Stimulated activated CD8-positive, alpha-beta memory T cell treated with anti-CD3 and anti-CD28 coated beads, Interleukin-12 subunit alpha, Interleukin-12 subunit beta, amount 100 ng/mL, for 4 hours (primary cell): ENCODE data around the gene FBXL20.
"Not testable (repeated sequence)": the region's sequence is repeated elsewhere in the genome, so short reads cannot be mapped to it uniquely, and the experiment has no call there.

Experiments used
- DNase-seq: peaks from one replicate; pipeline ENCODE4 v3.0.0-alpha.2; 2020; ENCODE audit warnings: low read depth

FBXL20 gene

DNA sequence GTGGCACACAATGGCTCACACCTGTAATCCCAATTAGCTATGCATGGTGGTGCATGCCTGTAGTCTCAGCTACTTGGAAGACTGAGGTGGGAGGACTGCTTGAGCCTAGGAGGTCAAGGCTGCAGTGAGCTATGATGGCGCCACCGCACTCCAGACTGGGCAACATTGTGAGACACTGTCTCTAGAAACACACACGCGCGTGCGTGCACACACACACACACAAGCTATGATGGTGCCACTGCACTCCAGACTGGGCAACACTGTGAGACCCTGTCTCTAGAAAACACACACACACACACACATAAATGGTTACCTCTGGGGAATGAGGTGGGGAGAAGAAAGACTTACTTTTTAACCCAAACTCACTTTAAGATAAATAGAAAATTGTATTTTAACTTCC is 16.4 kb downstream of the FBXL20 start:
- DNase-seq = no peak

GRCh38 chr17:39380144-39380543 is 21.3 kb downstream of the FBXL20 start:
- no peak for DNase-seq

DNA sequence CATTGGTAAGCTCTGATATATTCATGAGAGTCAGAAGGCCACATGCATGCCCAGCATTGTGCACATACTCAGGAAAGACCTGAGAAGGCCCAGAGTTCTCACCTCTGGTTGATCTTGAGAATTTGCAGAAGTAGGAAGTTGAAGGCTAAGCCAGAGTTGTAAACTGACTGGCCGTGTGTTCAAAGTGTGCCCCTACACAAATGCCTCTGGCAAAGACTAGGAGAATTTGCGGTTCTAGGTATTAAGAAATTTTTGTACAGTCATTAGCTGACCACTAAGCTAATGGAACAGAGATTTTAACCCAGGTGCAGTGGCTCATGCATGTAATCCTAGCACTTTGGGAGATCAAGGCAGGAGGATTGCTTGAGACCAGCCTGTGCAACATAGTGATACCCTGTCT is 25.0 kb downstream of the FBXL20 start:
- DNase-seq = no peak

DNA sequence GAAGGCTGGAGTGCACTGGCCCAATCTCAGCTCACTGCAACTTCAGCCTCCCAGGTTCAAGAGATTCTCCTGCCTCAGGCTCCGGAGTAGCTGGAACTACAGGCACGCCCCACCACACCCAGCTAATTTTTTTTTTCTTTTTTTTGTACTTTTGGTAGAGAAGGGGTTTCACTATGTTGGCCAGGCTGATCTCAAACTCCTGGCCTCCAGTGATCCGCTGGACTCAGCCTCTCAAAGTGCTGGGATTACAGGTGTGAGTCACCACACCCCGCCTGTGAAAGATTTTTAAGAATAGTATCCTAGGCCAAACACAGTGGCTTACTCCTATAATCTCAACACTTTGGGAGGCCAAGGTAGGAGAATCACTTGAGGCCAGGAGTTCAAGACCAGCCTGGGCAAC is 33.6 kb downstream of the FBXL20 start:
- not testable (repeated sequence) for DNase-seq

GRCh38 chr17:39365872-39366271 is 35.6 kb downstream of the FBXL20 start:
- no peak for DNase-seq

DNA sequence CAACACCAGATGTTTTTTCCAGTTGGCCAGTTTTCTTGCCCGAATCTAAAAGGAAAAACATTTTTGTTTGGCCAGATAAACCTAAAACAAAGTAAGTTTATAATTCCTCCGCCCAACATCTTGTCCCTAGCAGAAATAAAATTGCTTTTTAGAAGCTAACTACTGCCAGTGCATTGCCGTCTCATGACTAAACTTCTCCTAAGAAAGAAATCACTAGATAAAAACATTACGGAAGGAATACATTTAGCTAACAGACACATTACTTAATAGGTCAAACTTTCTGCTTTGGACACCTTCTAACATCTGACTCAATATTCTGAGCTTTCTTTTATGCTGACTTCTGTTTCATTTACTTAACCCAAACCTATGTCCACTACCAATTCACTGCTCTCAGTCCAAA is 36.2 kb downstream of the FBXL20 start:
- no peak for DNase-seq

- DNase-seq = no peak
Observed at GRCh38 chr17:39364236-39365025, 37.0 kb downstream of the FBXL20 start.

DNA sequence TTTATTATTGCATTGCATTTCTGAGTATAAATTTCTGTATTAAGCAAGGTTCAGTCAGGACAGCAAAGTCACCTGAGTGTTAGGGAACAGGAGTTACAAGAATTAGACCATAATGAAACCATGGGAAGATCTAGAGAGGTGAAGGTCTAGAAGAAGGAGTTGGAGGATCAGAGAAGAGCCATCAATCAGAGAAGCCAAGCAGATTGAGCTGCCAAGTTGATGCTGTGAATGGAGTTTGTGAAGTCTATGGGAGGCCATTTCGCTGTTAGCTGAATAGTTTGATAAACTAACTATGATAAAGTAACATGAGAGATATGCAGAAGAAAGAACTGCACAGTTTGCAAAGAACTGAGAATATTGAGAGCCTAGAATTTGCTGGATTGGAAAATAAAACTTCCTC is 40.4 kb downstream of the FBXL20 start:
- DNase-seq = no peak

- no peak for DNase-seq
Observed at GRCh38 chr17:39360537-39360936, 40.9 kb downstream of the FBXL20 start.

DNA sequence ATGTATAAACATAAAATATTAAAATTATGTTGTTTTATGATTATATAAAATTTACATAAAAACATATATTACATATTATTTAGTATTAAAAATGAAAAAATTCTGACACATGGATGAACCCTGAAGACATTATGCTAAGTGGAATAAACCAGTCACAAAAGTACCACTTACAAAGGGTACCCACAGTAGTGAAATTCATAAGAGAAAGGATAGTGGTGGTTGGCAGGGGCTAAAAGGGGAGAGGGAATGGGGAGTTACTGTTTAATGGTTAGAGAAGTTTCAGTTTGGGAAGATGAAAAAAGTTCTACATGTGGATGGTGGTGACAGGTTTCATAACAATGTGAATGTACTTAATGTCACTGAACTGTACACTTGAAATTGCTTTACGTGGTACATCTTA is 41.4 kb downstream of the FBXL20 start:
- DNase-seq = no peak

- DNase-seq = no peak
Observed at GRCh38 chr17:39357986-39358385, 43.4 kb downstream of the FBXL20 start.

- DNase-seq = no peak
Observed at GRCh38 chr17:39357488-39357887, 43.9 kb downstream of the FBXL20 start.

DNA sequence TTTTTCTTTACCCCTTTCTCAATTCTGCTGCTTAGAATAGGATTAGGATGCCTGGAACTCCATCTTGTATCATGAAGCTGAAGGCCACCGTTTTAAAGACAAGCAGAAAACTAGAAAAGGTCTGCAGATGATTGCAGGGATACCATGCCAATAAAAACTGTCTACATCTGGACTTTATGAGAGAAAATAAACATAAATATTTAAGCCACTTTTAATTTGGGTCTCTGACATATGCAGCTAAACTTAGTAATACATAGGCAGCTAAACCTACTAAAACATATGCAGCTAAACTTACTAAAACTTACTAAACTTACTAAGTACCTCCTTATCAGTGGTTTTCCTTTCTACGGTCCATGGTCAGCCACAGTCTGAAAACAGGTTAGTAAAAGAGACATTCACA is 48.4 kb downstream of the FBXL20 start:
- DNase-seq = no peak

GRCh38 chr17:39352511-39352910 is 48.9 kb downstream of the FBXL20 start:
- no peak for DNase-seq

- DNase-seq = no peak
Observed at GRCh38 chr17:39351508-39351907, 49.9 kb downstream of the FBXL20 start.

GRCh38 chr17:39349246-39349645 is 52.2 kb downstream of the FBXL20 start:
- DNase-seq = no peak

DNA sequence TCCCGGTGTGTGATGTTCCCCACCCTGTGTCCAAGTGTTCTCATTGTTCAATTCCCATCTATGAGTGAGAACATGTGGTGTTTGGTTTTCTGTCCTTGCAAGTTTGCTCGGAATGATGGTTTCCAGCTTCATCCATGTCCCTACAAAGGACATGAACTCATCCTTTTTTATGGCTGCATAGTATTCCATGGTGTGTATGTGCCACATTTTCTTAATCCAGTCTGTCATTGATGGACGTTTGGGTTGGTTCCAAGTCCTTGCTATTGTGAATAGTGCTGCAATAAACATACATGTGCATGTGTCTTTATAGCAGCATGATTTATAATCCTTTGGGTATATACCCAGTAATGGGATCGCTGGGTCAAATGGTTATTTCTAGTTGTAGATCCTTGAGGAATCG is 54.6 kb downstream of the FBXL20 start:
- DNase-seq = not testable (repeated sequence)

GRCh38 chr17:39341541-39341940 is 59.9 kb downstream of the FBXL20 start:
- no peak for DNase-seq

GRCh38 chr17:39340731-39341130 is 60.7 kb downstream of the FBXL20 start:
- DNase-seq = no peak

GRCh38 chr17:39339272-39339671 is 62.2 kb downstream of the FBXL20 start:
- DNase-seq = no peak

- not testable (repeated sequence) for DNase-seq
Observed at GRCh38 chr17:39337649-39338048, 63.8 kb downstream of the FBXL20 start.

DNA sequence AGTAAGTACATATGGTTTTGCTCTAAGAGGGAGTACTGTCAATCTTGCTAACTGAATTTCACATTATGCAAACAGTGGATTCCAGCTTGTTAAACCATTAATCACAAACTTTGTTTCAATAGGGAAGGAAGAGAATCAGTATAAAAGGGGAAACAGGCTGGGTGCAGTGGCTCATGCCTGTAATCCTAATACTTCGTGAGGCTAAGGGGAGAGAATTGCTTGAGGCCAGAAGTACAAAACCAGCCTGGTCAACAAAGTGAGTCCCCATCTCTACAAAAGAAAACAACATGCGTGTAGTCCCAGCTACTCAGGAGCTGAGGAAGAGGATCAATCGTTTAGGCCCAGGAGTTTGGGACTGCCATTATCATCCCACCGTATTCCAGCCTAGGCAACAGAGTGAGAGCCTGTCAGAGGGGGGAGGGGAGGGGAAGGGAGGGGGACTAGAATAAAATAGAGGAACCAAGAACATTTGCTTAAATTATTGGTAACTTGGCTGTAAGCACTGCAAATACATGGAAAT is 65.7 kb downstream of the FBXL20 start:
- no peak for DNase-seq

- DNase-seq = not testable (repeated sequence)
Observed at GRCh38 chr17:39334008-39334744, 67.2 kb downstream of the FBXL20 start.
